Breast epithelium (tissue), 3 donors: ENCODE results near the gene CEP68.

Experiments
- POLR2AphosphoS5 ChIP-seq, 3 donors: sonication (generic); formaldehyde crosslinking; IDR thresholded peaks; one replicate each; pipeline ENCODE4 v1.6.1; 2017; ENCODE audit warnings: antibody characterized with exemption in 3 of 3
- TF ChIP-seq, protein P1 (sequence below), 3 donors: fragments of 450-650 bp; IDR thresholded peaks; one replicate each; pipeline ENCODE4 v1.5.1; 2016 to 2017; ENCODE audit warnings: antibody characterized with exemption in 3 of 3, mild to moderate bottlenecking in 3 of 3, moderate library complexity in 3 of 3

DNA sequence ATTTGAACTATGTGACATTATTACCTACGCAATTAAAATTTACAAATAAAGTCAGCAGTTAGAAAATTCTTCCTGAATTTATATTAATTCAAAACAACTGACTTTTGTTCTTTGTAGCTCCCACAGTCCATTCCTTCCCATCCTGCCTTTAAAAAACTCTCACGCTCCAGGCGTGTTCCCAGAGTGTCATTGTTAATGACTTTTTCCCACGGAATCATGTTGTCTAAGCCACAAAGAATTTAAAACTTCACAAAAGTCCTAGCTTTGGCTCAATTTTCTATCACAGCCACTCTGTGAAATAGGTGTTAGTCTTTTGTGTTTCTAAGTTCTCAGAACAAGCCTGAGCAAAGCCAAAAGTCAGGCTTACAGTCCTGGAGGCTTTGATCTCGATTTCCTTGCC lies 40.5 kb upstream of the CEP68 start:
- TF ChIP-seq POLR2AphosphoS5 (IDR thresholded peaks at IDR 0.05): peak in 1 of 3 donors; percentile 10
- TF ChIP-seq, protein P1, sequence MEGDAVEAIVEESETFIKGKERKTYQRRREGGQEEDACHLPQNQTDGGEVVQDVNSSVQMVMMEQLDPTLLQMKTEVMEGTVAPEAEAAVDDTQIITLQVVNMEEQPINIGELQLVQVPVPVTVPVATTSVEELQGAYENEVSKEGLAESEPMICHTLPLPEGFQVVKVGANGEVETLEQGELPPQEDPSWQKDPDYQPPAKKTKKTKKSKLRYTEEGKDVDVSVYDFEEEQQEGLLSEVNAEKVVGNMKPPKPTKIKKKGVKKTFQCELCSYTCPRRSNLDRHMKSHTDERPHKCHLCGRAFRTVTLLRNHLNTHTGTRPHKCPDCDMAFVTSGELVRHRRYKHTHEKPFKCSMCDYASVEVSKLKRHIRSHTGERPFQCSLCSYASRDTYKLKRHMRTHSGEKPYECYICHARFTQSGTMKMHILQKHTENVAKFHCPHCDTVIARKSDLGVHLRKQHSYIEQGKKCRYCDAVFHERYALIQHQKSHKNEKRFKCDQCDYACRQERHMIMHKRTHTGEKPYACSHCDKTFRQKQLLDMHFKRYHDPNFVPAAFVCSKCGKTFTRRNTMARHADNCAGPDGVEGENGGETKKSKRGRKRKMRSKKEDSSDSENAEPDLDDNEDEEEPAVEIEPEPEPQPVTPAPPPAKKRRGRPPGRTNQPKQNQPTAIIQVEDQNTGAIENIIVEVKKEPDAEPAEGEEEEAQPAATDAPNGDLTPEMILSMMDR (IDR thresholded peaks at IDR 0.05): no peak
